Measurements from ENCODE around the gene SEC16A. TPM values are rescaled to one million over a fixed set of nuclear protein-coding genes. Genes with fewer than 3 reads are reported as not detected.

The SEC16A gene
- total RNA-seq, 1 donor from 2014 or later, result 85.0 TPM

DNA sequence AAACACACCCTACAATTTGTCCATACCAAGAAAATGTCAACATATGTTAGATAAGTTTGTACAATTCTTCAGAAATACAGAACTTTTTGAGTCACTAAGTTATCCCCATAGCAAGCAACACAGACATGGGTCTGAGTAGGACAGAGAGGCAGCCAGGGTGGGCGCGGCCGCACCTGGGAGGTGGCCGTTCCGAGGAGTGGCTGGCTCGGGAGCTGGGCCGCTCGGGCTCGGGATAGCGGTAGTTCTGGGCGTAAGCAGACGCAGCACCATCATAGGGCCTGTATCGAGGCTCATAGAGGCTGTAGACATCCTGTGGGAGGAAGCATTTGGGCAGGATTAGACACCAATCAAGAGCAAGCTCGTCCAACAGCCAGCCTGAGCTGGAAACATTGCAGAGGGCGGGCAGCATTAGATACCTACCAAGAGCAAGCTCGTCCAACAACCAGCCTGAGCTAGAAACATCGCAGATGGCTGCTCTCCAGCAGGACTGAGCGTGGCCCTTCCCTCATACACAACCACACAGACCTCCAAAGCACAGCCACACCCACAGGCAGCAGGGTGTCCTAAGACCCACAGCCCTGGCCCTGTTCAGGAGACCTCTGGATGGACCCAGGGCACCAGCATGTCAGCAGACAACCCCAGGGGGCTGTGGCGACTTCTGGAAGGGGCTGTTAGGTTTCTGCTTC lies 10.9 kb downstream of the SEC16A start:
- H3K27ac Mint-ChIP-seq (ENCODE audit: unreplicated experiment), result no peak overlapping the region
- H3K4me3 Mint-ChIP-seq (ENCODE audit: unreplicated experiment), result no peak overlapping the region
- DNase-seq (ENCODE audit: extremely low spot score, unreplicated experiment), result no peak
- H3K36me3 Mint-ChIP-seq (ENCODE audit: unreplicated experiment), result peaks cover 29% of the 10 kb centered on the region
- TF ChIP-seq, protein P1, sequence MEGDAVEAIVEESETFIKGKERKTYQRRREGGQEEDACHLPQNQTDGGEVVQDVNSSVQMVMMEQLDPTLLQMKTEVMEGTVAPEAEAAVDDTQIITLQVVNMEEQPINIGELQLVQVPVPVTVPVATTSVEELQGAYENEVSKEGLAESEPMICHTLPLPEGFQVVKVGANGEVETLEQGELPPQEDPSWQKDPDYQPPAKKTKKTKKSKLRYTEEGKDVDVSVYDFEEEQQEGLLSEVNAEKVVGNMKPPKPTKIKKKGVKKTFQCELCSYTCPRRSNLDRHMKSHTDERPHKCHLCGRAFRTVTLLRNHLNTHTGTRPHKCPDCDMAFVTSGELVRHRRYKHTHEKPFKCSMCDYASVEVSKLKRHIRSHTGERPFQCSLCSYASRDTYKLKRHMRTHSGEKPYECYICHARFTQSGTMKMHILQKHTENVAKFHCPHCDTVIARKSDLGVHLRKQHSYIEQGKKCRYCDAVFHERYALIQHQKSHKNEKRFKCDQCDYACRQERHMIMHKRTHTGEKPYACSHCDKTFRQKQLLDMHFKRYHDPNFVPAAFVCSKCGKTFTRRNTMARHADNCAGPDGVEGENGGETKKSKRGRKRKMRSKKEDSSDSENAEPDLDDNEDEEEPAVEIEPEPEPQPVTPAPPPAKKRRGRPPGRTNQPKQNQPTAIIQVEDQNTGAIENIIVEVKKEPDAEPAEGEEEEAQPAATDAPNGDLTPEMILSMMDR (IDR thresholded peaks at IDR 0.05), result no peak
- no peaks in the 10 kb centered on the region for H3K27me3 Mint-ChIP-seq (ENCODE audit: unreplicated experiment)
- no peaks in the 10 kb centered on the region for H3K4me1 Mint-ChIP-seq (ENCODE audit: unreplicated experiment)
- no peaks in the 10 kb centered on the region for H3K9me3 Mint-ChIP-seq (ENCODE audit: unreplicated experiment)

DNA sequence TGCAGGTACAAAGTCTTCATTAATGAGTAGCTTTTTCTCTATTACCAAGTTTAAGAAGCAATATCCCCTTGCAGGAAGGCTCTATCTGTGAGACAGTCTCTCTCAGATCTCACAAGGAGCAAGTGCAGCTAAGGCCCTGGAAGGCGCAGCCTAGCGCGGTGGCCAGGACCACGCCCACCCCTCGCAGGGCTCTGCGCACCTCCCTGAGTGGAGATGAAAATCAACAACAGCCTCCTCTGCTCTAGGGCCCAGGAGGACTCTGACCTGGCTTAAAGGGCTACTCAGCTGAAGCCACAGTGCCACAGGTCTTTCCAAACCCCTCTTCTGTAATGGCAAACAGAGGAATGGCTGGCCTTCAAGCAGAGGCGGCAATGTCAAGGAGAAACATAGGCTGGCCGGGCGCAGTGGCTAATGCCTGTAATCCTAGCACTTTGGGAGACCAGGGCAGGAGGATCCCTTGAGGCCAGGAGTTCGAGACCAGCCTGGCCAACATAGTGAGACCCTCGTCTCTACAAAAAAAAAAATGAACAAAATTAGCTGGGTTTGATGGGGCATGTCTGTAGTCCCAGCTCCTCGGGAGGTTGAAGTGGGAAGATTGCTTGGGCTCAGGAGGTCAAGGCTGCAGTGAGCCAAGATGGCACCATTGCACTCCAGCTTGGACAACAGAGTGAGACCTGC lies 11.9 kb downstream of the SEC16A start:
- H3K36me3 Mint-ChIP-seq (ENCODE audit: unreplicated experiment), result peaks cover 37% of the 10 kb centered on the region
- TF ChIP-seq, protein P1 (IDR thresholded peaks at IDR 0.05), result no peak
- H3K4me3 Mint-ChIP-seq (ENCODE audit: unreplicated experiment), result no peak overlapping the region
- H3K9me3 Mint-ChIP-seq (ENCODE audit: unreplicated experiment), result no peaks in the 10 kb centered on the region
- no peaks in the 10 kb centered on the region for H3K4me1 Mint-ChIP-seq (ENCODE audit: unreplicated experiment)
- H3K27me3 Mint-ChIP-seq (ENCODE audit: unreplicated experiment), result no peaks in the 10 kb centered on the region
- no peak for DNase-seq (ENCODE audit: extremely low spot score, unreplicated experiment)
- no peak overlapping the region for H3K27ac Mint-ChIP-seq (ENCODE audit: unreplicated experiment)

DNA sequence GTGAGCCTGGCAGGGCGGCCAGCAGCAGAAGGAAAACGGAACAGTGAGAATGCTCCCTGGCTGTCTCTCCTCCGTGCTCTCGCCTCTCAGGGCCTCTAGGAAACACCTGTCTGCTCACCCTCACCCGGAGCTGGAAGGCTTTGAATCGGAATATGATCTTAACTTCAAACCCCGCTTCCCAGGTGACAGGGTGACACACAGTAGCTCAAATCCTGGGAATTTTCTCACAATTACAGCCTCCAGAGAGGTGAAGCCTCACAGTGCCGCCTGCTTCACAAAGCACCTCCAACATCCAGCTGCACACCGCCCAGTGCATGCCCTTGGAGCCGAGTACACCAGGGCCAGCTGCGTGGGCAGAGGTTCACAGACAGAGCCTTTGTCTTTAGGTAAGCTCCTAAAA lies 12.5 kb downstream of the SEC16A start:
- Mint-ChIP-seq H3K36me3 (ENCODE audit: unreplicated experiment) (peaks cover 35% of the 10 kb centered on the region), H3K27ac (ENCODE audit: unreplicated experiment) (no peak overlapping the region), H3K9me3 (ENCODE audit: unreplicated experiment) (no peaks in the 10 kb centered on the region), H3K27me3 (ENCODE audit: unreplicated experiment) (no peaks in the 10 kb centered on the region), H3K4me1 (ENCODE audit: unreplicated experiment) (no peaks in the 10 kb centered on the region), H3K4me3 (ENCODE audit: unreplicated experiment) (no peak overlapping the region)
- TF ChIP-seq, protein P1 (IDR thresholded peaks at IDR 0.05), result no peak
- no peak for DNase-seq (ENCODE audit: extremely low spot score, unreplicated experiment)

DNA sequence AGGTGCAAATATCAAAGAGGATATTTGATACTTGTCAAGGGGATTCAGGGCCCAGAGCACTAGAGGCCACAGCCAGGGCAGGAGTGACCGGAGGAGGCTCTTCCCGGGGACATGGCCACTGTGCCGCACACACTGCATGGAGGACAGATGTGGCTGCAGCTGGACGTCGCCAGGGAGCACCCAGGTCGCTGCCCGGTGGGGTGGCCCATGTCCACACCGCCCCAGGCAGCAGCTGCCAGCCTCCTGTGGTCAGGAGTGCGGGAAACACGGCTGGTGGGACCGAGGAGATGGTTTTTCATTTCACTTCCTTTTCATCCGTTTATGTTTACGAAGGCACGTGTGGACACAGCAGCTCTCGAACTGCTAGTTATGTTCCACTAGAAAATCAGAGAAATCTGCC lies 15.1 kb downstream of the SEC16A start:
- H3K9me3 Mint-ChIP-seq (ENCODE audit: unreplicated experiment), result no peaks in the 10 kb centered on the region
- peaks cover 35% of the 10 kb centered on the region for H3K36me3 Mint-ChIP-seq (ENCODE audit: unreplicated experiment)
- H3K4me3 Mint-ChIP-seq (ENCODE audit: unreplicated experiment), result no peak overlapping the region
- H3K4me1 Mint-ChIP-seq (ENCODE audit: unreplicated experiment), result no peaks in the 10 kb centered on the region
- H3K27me3 Mint-ChIP-seq (ENCODE audit: unreplicated experiment), result no peaks in the 10 kb centered on the region
- TF ChIP-seq, protein P1 (IDR thresholded peaks at IDR 0.05), result no peak
- H3K27ac Mint-ChIP-seq (ENCODE audit: unreplicated experiment), result no peak overlapping the region
- DNase-seq (ENCODE audit: extremely low spot score, unreplicated experiment), result no peak

DNA sequence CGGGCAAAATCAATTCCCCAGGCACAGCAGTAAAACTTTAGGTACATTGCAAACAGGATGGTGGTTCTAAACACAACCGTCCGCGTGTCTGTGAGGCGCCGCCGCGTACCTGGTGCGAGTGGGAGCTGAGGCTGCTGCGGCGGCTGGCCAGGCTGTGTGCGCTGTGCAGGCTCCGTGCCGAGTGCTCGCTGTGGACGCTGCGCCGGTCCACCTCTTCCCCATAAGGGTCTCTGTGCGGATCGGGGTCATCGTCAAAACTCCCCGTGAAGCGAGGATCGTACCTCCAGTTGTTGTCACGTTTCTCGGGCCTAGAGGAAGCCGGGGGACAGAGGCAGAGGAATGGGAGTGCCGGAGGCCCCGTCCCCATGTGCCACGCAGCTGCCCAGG lies 16.7 kb downstream of the SEC16A start:
- Mint-ChIP-seq H3K4me3 (ENCODE audit: unreplicated experiment) (no peak overlapping the region), H3K36me3 (ENCODE audit: unreplicated experiment) (peaks cover 42% of the 10 kb centered on the region), H3K9me3 (ENCODE audit: unreplicated experiment) (no peaks in the 10 kb centered on the region), H3K27ac (ENCODE audit: unreplicated experiment) (no peak overlapping the region), H3K27me3 (ENCODE audit: unreplicated experiment) (no peaks in the 10 kb centered on the region), H3K4me1 (ENCODE audit: unreplicated experiment) (no peaks in the 10 kb centered on the region)
- no peak for DNase-seq (ENCODE audit: extremely low spot score, unreplicated experiment)
- TF ChIP-seq, protein P1 (IDR thresholded peaks at IDR 0.05), result no peak
